Epithelial cell of proximal tubule (primary cell): Measurements from ENCODE around the gene TMEM237. TPM values are rescaled to one million over a fixed set of nuclear protein-coding genes. Genes with fewer than 3 reads are reported as not detected.

Source experiments
- DNase-seq: peaks from one replicate; pipeline ENCODE4 v3.0.0-alpha.2; 2011; ENCODE audit warnings: low read depth
- H3K4me3 ChIP-seq: 2 replicates; pipeline ENCODE4 v1.5.1; 2011; ENCODE audit warnings: low read depth, mild to moderate bottlenecking, low read length
- CTCF ChIP-seq: conservative IDR thresholded peaks from 2 replicates; pipeline ENCODE4 v1.5.1; 2012; ENCODE audit warnings: low read depth, mild to moderate bottlenecking, low read length
- total RNA-seq: library from RNA; depleted of rRNA; stranded (reverse); fragments of >200 nt; gene quantifications from 2 replicates; pipeline ENCODE4 v1.2.3, GENCODE V29; 2015

TMEM237 gene
- total RNA-seq, 1 donor from 2014 or later: 53.1 TPM

GRCh38 chr2:201607568-201607967 is 35.7 kb downstream of the TMEM237 start:
- H3K4me3 ChIP-seq: no peak overlapping the region
- DNase-seq: no peak
- TF ChIP-seq CTCF: no peak

GRCh38 chr2:201600906-201601305 is 42.4 kb downstream of the TMEM237 start:
- no peak for TF ChIP-seq CTCF
- no peak overlapping the region for H3K4me3 ChIP-seq
- DNase-seq: no peak

- H3K4me3 ChIP-seq: no peak overlapping the region
- DNase-seq: no peak
- TF ChIP-seq CTCF: no peak
Measured at GRCh38 chr2:201597397-201597796, 45.9 kb downstream of the TMEM237 start.

- TF ChIP-seq CTCF: no peak
- no peak for DNase-seq
- no peak overlapping the region for H3K4me3 ChIP-seq
Measured at GRCh38 chr2:201580486-201580885, 62.8 kb downstream of the TMEM237 start.

- no peak for DNase-seq
- TF ChIP-seq CTCF: no peak
Measured at GRCh38 chr2:201579536-201579935, 63.8 kb downstream of the TMEM237 start.

GRCh38 chr2:201575971-201576370 is 67.3 kb downstream of the TMEM237 start:
- DNase-seq: no peak
- H3K4me3 ChIP-seq: no peak overlapping the region
- no peak for TF ChIP-seq CTCF

More at GRCh38 chr2:201579536-201579935, 63.8 kb downstream of the TMEM237 start:
- H3K4me3 ChIP-seq: no peak overlapping the region

GRCh38 chr2:201574766-201575165 is 68.5 kb downstream of the TMEM237 start:
- no peak for TF ChIP-seq CTCF
- no peak for DNase-seq
- H3K4me3 ChIP-seq: no peak overlapping the region
